HT1080 (cell line): Measurements from ENCODE around the gene CYLD. TPM values are rescaled to one million over a fixed set of nuclear protein-coding genes. Genes with fewer than 3 reads are reported as not detected.

Experiments
- DNase-seq: peaks from one replicate; pipeline ENCODE4 v3.0.0-alpha.2; 2015; ENCODE audit warnings: low read depth
- small RNA-seq: library from RNA; depleted of rRNA; stranded (forward); fragments of <200 nt; gene quantifications from one replicate; pipeline ENCODE3, GENCODE V24; 2014
- total RNA-seq: library from RNA; depleted of rRNA; stranded (reverse); fragments of >200 nt; shearing (Covaris generic); gene quantifications from 2 replicates; pipeline ENCODE4 v1.2.3, GENCODE V29; 2014; rRNA removed

Gene CYLD
- total RNA-seq, 1 experiment from 2014 or later: 11.8 TPM

DNA sequence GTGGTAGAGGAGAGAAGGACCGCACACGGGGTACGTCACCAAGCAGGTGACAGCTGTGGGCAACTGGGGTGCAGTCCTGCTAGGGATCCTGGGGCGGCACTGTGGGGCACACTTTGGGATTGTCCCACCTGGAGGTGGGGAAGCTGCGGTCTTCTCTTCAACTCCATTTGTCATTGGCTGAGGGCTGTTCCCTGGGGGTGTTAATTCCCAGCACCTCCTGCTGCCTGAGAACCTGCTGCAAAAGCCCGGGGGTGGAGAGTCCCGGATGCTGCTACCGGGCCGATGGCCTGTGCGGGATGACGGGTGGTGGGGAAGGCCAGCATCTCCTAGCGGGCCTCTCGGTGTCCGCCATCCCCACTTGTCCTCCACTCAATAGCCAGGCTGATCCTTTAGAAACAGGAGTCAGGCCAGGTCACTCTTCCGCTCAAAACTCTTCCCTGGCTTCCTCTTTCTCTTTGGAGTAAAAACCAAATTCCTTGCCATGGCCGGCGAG lies 100.2 kb downstream of the CYLD start:
- DNase-seq: no peak

DNA sequence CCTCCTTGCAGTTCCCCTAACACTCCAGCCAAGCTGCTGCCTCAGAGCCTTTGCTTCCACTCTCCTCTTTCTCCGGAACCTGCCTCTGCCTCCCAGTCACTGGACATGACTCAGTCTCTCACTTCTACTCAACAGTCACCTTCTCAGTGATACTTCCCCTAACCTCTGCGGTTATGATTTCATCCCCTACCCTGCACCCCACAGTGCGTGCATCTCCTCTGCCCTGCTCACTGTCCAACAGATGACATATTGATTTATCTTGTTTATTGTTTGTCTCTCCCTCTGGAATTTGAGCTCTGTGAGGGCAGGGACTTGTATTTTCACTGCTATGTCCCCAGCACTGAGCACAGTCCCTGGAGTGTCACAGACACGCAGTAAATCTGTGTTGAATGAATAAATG lies 100.7 kb downstream of the CYLD start:
- peak; percentile 74 for DNase-seq

DNA sequence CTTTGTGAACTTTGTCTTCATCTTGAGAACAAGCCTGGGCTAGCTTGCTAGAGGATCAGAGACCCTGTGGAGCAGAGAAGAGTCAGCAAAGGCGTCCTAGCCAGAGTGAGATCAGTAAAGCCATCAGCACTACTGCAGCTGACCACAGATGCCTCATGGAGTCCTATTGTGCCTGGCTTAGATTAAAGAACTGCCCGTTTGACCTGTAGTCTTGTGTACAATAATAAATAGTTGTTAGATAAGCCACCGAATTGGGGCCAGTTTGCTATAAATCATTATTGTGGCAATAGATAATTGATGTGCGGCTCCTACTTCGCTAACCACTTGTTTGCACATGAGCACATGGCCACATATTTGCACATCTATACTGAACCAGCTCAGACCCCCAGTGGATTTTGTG lies 103.0 kb downstream of the CYLD start:
- no peak for DNase-seq

DNA sequence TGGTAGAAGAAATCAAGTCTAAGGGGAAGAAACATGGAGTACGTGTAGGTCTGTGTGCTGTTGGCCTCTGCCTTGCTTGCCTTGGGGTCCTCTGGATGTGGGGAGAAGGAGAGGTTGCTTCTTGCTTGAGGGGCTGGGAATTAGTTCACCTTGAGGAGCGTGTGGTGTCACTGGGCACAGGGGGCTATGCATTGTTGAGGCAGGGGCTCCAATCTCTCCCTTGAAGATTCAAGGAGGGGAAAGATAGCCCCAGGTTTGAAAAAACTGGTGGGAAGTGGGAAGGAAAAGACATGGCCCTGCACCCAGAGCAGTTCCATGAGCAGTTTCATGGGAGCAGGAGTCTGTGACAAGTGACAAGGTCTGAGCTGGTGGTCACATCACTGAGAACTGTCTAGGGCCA lies 103.4 kb downstream of the CYLD start:
- no peak for DNase-seq

DNA sequence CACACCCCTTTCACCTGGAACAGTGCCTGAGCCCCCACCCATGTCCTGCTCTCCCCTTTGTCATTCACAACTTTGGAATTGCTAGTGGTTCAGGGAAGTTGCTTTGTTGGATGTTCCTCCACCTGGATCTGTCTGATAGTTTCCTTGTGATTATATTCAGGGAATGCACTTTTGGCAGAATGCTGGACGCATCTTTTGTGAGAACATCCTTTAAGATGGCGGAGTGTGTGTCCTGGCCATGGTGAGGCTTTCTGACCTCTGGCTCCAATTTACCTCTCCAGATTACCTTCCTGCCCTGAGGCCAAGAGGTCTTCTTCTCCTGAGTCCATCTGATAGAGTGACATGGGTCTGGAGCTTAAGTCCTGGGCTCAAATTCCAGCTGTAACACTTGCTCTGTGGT lies 104.6 kb downstream of the CYLD start:
- DNase-seq: no peak

DNA sequence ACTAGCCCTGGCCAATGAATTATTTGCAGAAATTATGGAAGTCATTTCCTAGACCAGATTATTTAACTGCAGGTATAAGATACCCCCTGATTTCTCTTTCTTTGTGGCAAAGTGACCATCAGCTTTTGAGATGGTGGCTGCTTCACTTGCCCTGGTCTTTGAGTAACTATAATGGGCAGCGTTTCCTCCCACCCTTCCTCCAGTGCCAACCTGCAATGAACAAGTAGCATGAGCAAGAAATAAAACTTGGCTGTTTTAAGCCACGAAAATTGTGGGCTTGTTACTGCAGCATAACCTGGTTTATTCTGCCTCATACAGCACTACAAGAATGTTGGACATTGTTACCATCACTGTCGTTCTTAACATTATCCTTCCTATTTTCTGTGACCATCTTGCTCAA lies 105.3 kb downstream of the CYLD start:
- no peak for DNase-seq

DNA sequence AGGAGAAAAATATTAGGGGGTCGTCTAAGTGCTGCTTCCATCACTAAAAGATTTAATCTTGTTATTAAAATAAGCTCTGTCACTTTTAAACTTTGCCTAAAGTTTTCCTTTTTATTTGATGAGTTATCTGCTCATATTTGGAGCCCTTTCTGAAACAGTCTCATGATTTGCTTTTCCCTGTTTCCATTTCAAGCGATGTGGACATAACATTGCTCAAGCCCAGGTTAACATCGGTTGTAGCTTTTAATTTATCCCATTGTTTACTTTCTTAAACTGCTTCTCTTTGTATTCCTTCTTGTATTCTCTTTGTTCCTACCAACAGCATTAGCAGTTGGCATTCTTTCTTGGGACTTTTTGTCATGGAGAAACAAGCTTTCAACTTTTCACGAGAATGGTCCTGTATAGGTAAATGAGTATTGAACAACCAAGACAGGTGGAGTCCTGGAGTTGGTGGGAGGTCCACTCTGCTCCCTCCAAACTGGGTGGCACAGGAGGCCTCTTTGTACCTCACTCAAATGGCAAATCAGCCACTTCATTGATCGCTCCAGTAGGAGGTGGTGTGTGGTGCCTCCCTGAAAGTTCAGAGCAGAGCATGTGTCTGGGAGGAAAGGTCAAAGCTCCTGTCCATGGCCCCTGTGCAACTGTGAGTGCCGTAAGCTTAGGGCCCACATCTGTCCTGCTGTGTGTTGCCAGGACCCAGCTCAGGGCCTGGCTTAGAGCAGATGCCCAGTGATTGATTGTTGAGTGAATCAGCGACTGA lies 107.0 kb downstream of the CYLD start:
- no peak for DNase-seq

Small RNA genes within 50 kb of the gene (small RNA-seq; reads per million reads assigned to genes)
- not detected for gene MIR3181

Other genes with a start within 250 kb of the CYLD start
- gene NKD1, start 193.7 kb upstream of the CYLD start, total RNA-seq: 0.10 and 0.37 TPM in 2 replicates
- gene SNX20, start 60.8 kb upstream of the CYLD start, total RNA-seq: not detected in 2 replicates
- not detected in 2 replicates for gene NOD2, start 48.5 kb upstream of the CYLD start, total RNA-seq